Immature natural killer cell (primary cell): Measurements from ENCODE around the gene NUBP2. TPM values are rescaled to one million over a fixed set of nuclear protein-coding genes. Genes with fewer than 3 reads are reported as not detected.

Experiments used
- DNase-seq, 3 donors: peaks; one replicate each; pipeline ENCODE4 v3.0.0; 2022; ENCODE audit warnings: mixed read lengths in 1 of 3
- H3K27ac Mint-ChIP-seq, 6 donors: one replicate each; pipeline ENCODE4 v1.8.0; 2020; ENCODE audit warnings: mixed read lengths in 6 of 6, mild to moderate bottlenecking in 5 of 6, inconsistent platforms in 4 of 6, moderate library complexity in 3 of 6
- H3K27me3 Mint-ChIP-seq, 3 donors: one replicate each; pipeline ENCODE4 v1.8.0; 2020 to 2021; ENCODE audit warnings: low read depth in 3 of 3, mild to moderate bottlenecking in 3 of 3, mixed read lengths in 3 of 3, moderate library complexity in 3 of 3, inconsistent platforms in 1 of 3
- H3K36me3 Mint-ChIP-seq, 3 donors: one replicate each; pipeline ENCODE4 v1.8.0; 2020; ENCODE audit warnings: mixed read lengths in 3 of 3, inconsistent platforms in 2 of 3, mild to moderate bottlenecking in 2 of 3
- H3K4me1 Mint-ChIP-seq, 2 donors: one replicate each; pipeline ENCODE4 v1.8.0; 2020; ENCODE audit warnings: inconsistent platforms in 2 of 2, mild to moderate bottlenecking in 2 of 2, mixed read lengths in 2 of 2, moderate library complexity in 1 of 2
- H3K4me3 Mint-ChIP-seq, 5 donors: one replicate each; pipeline ENCODE4 v1.8.0; 2020; ENCODE audit warnings: mild to moderate bottlenecking in 5 of 5, mixed read lengths in 5 of 5, inconsistent platforms in 3 of 5, moderate library complexity in 3 of 5
- H3K9me3 Mint-ChIP-seq, 6 donors: one replicate each; pipeline ENCODE4 v1.8.0; 2020; ENCODE audit warnings: mild to moderate bottlenecking in 6 of 6, mixed read lengths in 6 of 6, inconsistent platforms in 4 of 6, moderate library complexity in 3 of 6
- polyA plus RNA-seq, 3 donors: library from polyadenylated mRNA; unstranded; fragments of 300-500 nt; fragmentation: Illumina TruSeq; gene quantifications; one replicate each; pipeline ENCODE4 v1.2.3, GENCODE V29; 2021

Gene NUBP2
- polyA plus RNA-seq, 3 donors from 2014 or later, result 106 to 151 (median 127) TPM

DNA sequence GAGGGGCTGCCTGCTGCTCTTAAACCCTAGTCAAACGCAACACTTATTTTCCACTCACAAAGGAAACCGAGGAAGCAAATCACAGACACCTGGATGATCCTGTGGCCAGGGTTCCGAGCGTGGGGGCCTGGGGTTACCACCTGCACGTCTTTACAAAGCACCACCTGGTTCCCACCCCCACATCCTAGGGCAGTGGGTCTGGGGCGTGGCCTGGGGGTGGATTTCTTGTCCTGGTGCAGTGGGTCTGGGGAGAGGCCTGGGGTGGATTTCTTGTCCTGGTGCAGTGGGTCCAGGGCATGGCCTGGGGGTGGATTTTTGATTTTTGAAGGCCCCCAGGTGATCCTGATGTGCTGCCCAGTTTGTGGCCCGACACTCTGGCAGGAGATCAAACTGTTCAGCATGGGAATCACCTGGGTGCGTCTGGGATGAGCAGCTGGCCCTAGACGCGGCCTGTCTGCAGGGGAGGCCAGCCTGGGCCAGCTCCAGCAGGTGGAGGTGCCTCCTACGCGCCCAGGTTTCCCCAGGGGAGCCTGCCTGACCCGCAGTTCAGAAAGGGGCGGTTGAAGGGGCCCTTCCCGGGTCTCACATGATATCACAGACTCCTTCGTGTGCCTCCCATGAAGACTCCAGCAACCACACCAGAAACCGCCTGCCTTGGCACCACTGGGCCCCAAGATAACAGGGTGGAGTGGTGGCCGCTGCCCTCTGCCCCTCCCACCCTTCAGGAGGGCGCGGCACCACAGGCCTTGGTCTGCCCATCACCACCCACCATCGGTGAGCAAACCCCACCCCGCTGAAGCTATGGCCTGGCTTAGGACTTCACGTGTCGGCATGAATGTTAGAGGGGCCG lies 37.6 kb downstream of the NUBP2 start:
- H3K9me3 Mint-ChIP-seq, result peaks cover 0 to under 1% (median 0%) of the 10 kb centered on the region in 6 donors
- H3K36me3 Mint-ChIP-seq, result peaks cover 1 to 2% (median 2%) of the 10 kb centered on the region in 3 donors
- peaks cover 2 to 4% (median 2%) of the 10 kb centered on the region in 3 donors for H3K27me3 Mint-ChIP-seq
- no peak for DNase-seq
- H3K4me1 Mint-ChIP-seq, result peaks cover 13 to 15% of the 10 kb centered on the region in 2 donors
- H3K27ac Mint-ChIP-seq, result no peak overlapping the region
- no peak overlapping the region for H3K4me3 Mint-ChIP-seq

DNA sequence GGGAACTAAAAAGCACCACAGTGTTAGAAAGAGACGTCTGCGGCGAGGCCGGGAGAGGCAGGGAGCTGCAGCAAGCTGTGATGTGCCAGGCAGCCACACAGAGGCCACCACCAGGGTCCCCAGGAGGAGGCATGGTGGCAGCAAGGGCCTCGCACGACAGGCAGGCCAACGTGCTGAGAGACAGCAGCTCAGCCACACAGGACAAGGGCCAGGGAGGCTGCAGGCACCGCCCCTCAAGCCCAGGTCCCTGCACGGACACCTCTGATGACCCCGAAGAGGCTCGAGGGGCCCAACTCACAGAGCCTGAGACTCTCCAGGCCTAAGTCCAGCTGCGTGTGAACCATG lies 38.2 kb downstream of the NUBP2 start:
- Mint-ChIP-seq H3K36me3 (no peaks in the 10 kb centered on the region), H3K9me3 (no peaks in the 10 kb centered on the region), H3K27ac (no peak overlapping the region), H3K4me1 (peaks cover 18% of the 10 kb centered on the region in 2 donors), H3K4me3 (no peak overlapping the region), H3K27me3 (peaks cover 2 to 4% (median 2%) of the 10 kb centered on the region in 3 donors)
- no peak for DNase-seq

- Mint-ChIP-seq H3K4me3 (no peak overlapping the region), H3K4me1 (peaks cover 19 to 20% of the 10 kb centered on the region in 2 donors), H3K9me3 (no peaks in the 10 kb centered on the region), H3K36me3 (no peaks in the 10 kb centered on the region), H3K27ac (peak overlapping the region in 1 of 6 donors; percentile 17), H3K27me3 (peaks cover 6 to 7% (median 7%) of the 10 kb centered on the region in 3 donors)
- DNase-seq, result no peak
These were observed 39.3 kb downstream of the NUBP2 start for GRCh38 chr16:1821861-1822611.

DNA sequence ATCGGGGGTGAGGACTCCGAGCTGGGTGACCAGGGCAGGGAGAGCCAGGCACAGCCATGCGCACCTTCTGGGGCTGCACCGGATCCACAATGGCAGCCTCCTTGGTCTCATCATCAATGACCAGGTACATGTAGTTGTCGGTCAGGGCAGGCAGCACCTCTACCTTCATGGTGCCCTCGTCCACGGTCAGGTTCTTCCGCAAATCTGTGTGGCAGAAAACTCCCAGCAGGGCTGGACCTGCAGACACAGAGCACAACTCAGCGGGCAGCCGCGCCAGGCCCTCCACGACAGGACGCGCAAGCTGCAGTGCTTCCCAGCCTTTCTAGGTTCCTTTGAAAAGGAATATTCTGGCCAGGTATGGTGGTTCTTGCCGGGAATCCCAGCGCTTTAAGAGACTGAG lies 40.0 kb downstream of the NUBP2 start:
- Mint-ChIP-seq H3K27me3 (peaks cover 8 to 14% (median 11%) of the 10 kb centered on the region in 3 donors), H3K27ac (no peak overlapping the region), H3K36me3 (no peaks in the 10 kb centered on the region), H3K9me3 (no peaks in the 10 kb centered on the region), H3K4me3 (no peak overlapping the region), H3K4me1 (peaks cover 27% of the 10 kb centered on the region in 2 donors)
- no peak for DNase-seq

DNA sequence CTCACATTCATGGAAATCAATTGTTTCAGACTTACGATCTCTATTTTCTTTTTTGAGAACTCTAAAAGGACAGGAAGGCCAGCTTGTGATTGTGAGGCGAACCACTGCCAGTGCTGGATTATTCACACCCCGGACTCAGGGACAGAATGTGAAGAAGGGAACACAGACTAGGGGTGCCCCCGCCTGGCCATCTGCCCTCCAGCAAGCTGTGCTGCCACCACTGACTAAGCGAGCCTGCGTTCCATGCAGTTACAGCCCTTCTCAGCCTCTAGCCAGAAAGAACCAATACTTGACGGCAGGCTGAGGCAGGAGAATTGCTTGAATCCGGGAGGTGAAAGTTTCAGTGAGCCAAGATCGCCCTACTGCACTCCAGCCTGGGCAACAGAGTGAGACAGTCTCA lies 41.1 kb downstream of the NUBP2 start:
- H3K4me3 Mint-ChIP-seq, result peak overlapping the region in 3 of 5 donors; percentile 15 to 41 (median 19)
- no peak for DNase-seq
- H3K9me3 Mint-ChIP-seq, result no peaks in the 10 kb centered on the region
- no peaks in the 10 kb centered on the region for H3K36me3 Mint-ChIP-seq
- peak overlapping the region in 1 of 6 donors; percentile 48 for H3K27ac Mint-ChIP-seq
- H3K27me3 Mint-ChIP-seq, result peaks cover 8 to 14% (median 11%) of the 10 kb centered on the region in 3 donors
- H3K4me1 Mint-ChIP-seq, result peaks cover 29 to 35% of the 10 kb centered on the region in 2 donors

GRCh38 chr16:1825381-1825863 lies 42.7 kb downstream of the NUBP2 start:
- Mint-ChIP-seq H3K4me1 (peaks cover 34 to 44% of the 10 kb centered on the region in 2 donors), H3K4me3 (peak overlapping the region; percentile 78 to 83 (median 82)), H3K36me3 (no peaks in the 10 kb centered on the region), H3K9me3 (no peaks in the 10 kb centered on the region), H3K27me3 (peaks cover 8 to 14% (median 11%) of the 10 kb centered on the region in 3 donors), H3K27ac (peak overlapping the region in 5 of 6 donors; percentile 67 to 87 (median 84))
- no peak for DNase-seq

DNA sequence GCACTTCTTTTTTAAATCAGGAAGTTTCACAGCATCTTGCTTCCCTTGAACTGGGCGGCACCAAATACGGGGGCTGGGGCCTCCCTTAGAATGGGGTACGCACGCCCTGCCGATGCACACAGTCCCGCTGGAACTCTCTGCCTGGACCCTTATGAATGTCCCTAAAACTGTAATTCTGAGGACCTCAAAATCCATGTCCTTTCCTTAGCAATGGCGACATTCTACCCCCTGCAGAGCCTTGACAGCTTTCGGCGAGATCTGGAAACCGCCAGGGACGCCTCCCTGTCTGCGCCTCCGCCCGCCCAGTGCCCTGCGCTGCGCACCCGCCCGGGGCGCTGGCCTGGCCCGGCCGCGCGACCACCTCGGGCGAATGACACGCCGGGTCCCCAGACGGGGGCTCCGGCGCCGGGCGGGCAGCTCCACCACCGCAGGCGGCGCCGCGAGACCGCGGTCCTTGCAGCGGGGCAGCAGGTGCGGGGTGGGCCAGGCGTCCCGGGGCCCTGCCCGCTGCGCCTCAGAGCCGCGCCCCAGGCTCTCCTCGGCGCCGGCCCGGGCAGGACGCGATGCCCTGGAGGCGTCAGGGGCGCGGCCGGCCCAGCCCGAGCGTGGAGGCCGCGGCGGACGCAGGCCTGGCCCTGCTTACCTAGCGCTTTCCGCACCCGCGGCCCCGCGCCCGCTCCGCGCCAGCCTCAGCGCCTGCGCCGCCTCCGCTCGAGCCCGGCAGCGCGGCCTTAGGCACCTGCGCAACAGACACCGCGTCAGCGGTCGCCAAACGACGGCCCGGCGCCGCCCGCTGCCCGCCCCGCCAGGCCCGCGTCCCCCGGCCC lies 43.3 kb downstream of the NUBP2 start:
- peaks cover 8 to 14% (median 11%) of the 10 kb centered on the region in 3 donors for H3K27me3 Mint-ChIP-seq
- peaks cover 36 to 44% of the 10 kb centered on the region in 2 donors for H3K4me1 Mint-ChIP-seq
- H3K4me3 Mint-ChIP-seq, result peak overlapping the region; percentile 78 to 83 (median 82)
- no peaks in the 10 kb centered on the region for H3K9me3 Mint-ChIP-seq
- peaks cover 0 to 4% (median 0%) of the 10 kb centered on the region in 3 donors for H3K36me3 Mint-ChIP-seq
- DNase-seq, result peak in 1 of 3 donors; percentile 87
- H3K27ac Mint-ChIP-seq, result peak overlapping the region; percentile 79 to 87 (median 84)

DNA sequence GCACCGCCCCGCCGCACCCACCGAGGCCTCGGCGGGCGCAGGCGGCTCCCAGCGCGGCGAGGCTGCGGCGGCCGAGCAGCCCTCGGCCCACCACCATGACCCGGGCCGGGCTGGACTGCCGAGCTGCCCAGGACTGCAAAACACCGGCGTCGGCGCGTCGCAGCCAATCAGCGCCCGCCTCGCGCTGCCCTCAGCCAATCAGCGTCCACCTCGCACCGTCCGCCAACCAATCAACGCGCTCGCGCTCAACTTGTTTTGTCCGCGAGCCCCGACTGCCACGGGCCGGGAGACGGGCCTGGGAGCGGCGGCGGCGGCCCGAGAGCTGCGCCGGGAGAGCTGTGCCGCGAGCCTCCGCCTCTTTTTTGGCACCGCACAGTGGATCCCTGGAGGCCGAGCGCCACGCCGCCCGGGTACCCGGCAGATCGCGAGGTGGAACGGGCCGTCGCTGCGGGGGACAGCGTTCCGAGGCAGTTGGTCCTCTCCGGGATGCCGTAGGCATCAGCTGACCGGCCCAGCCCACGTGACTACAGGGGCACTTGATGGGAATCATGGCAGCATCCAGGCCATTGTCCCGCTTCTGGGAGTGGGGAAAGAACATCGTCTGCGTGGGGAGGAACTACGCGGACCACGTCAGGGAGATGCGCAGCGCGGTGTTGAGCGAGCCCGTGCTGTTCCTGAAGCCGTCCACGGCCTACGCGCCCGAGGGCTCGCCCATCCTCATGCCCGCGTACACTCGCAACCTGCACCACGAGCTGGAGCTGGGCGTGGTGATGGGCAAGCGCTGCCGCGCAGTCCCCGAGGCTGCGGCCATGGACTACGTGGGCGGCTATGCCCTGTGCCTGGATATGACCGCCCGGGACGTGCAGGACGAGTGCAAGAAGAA lies 44.2 kb downstream of the NUBP2 start, which contains the start of the genes FAHD1 and HAGH:
Gene FAHD1 (plus strand): TSS at position 516 of the 883 bp plus-strand sequence. CDS start 33 bp downstream, at position 549.
Gene HAGH (minus strand): TSS at position 135 of the 883 bp plus-strand sequence. CDS start 38 bp downstream, at position 97.
- Mint-ChIP-seq H3K36me3 (peaks cover 0 to 5% (median 0%) of the 10 kb centered on the region in 3 donors), H3K4me1 (peaks cover 36 to 44% of the 10 kb centered on the region in 2 donors), H3K27me3 (peaks cover 8 to 14% (median 11%) of the 10 kb centered on the region in 3 donors), H3K9me3 (peaks cover 0 to 1% (median 0%) of the 10 kb centered on the region in 6 donors), H3K27ac (peak within 1 kb of the TSS; percentile 83 to 94 (median 91)), H3K4me3 (peak within 1 kb of the TSS; percentile 89 to 95 (median 94))
- peak; percentile 94 to 96 (median 94) for DNase-seq

DNA sequence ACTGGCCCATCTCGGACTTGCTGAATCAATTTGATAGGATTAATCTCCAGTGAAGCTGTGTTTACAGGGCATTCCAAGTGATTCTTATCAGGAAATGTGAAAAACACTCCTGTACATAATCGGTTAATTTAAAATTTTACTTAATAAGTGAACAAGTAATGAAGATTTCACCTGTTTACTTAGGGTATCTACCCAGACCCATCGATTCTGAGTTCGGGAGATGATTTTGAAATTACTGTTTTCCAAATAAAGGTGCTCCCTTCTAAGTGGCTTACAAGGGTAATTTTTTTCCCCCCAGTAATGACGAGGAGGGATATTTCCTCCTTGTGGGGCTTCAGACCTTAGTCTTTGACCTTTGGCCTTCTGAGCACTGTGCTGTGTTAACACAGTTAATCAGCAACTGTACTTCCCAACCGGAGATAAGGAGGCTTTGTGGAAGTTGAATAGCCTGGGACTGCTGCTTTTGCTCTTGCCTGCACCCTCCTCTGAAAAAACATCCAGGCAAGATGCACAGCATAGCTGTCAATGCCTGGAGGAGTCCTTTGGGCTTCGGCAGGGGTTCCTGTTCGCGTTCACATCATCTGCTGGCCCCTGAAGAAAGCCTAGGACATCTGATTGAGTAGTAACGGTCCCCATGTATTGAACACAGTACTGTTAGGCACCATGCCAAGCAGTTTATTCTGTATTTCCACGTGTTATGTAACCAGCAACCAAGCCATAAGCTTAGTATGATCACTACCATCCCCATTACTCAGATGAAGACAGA lies 46.1 kb downstream of the NUBP2 start:
- Mint-ChIP-seq H3K36me3 (peaks cover 0 to 5% (median 3%) of the 10 kb centered on the region in 3 donors), H3K27me3 (peaks cover 6 to 14% (median 11%) of the 10 kb centered on the region in 3 donors), H3K9me3 (peaks cover 0 to 1% (median 0%) of the 10 kb centered on the region in 6 donors), H3K4me3 (peak overlapping the region in 4 of 5 donors; percentile 35 to 60 (median 44)), H3K27ac (no peak overlapping the region), H3K4me1 (peaks cover 34 to 42% of the 10 kb centered on the region in 2 donors)
- DNase-seq, result no peak

- Mint-ChIP-seq H3K4me3 (no peak overlapping the region), H3K9me3 (peaks cover 0 to 1% (median 0%) of the 10 kb centered on the region in 6 donors), H3K27me3 (peaks cover 6 to 14% (median 8%) of the 10 kb centered on the region in 3 donors), H3K36me3 (peaks cover 0 to 5% (median 3%) of the 10 kb centered on the region in 3 donors), H3K27ac (no peak overlapping the region), H3K4me1 (peaks cover 24 to 30% of the 10 kb centered on the region in 2 donors)
- no peak for DNase-seq
These were observed 47.5 kb downstream of the NUBP2 start for GRCh38 chr16:1830213-1830612.

- Mint-ChIP-seq H3K9me3 (peaks cover 0 to 1% (median 0%) of the 10 kb centered on the region in 6 donors), H3K27ac (no peak overlapping the region), H3K36me3 (peaks cover 0 to 5% (median 3%) of the 10 kb centered on the region in 3 donors), H3K27me3 (peaks cover 6 to 11% (median 8%) of the 10 kb centered on the region in 3 donors), H3K4me3 (no peak overlapping the region), H3K4me1 (peaks cover 17 to 26% of the 10 kb centered on the region in 2 donors)
- no peak for DNase-seq
These were observed 48.7 kb downstream of the NUBP2 start for GRCh38 chr16:1831186-1832075.
